NCI-H748 (cell line): ENCODE results near the gene XYLB.
"Not testable (repeated sequence)": the region's sequence is repeated elsewhere in the genome, so short reads cannot be mapped to it uniquely, and the experiment has no call there.

Experiments
- DNase-seq: peaks from one replicate; lab custom pipeline; 2025; ENCODE audit not compliant: unreplicated experiment; lab: John Stamatoyannopoulos, UW

XYLB gene

DNA sequence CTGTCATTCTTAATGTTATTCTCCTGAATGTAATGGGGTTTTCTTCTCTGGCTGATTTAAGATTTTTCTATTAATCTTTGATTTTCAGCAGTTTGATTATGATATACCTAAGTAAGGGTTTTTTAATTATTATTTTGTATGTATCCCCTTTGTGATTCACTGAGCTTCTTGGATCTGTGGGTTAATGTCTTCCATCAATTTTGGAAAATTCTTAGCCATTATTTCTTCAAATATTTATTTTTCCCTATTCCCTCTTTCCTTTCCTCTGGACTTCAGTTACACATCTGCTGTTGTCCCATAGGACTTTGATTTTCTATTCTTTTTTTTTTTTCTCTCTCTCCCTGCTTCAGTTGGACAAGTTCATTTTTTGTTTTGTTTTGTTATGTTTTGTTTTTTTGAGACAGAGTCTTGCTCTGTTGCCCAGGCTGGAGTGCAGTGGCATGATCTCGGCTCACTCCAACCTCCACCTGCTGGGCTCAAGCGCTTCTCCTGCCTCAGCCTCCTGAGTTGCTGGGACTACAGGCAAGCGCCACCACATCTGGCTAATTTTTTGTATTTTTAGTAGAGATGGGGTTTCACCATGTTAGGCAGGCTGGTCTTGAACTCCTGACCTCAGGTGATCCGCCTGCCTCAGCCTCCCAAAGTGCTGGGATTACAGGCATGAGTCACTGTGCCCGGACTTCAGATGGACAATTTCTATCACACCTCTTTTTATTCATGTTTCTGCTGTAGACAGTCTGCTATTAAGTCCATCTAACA lies 40.6 kb downstream of the XYLB start:
- DNase-seq = no peak

DNA sequence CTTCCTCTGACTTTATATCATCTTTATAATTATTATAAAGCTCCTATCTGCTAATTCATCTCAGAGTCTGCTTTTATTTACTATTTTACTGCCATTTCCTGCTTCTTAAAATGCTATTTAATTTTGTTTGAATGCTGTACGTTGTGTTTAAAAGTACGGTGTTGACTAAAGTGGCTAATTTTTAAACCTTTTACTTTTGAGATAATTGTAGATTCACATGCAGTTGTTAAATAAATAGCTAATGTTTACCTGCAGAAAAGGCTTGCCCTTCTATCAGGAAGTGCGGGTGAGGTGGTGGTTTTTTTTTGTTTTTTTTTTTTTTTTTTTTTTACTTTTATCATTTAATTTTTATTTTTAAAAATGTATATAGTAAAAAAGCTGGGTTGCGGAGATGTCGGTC lies 41.3 kb downstream of the XYLB start:
- DNase-seq = no peak

DNA sequence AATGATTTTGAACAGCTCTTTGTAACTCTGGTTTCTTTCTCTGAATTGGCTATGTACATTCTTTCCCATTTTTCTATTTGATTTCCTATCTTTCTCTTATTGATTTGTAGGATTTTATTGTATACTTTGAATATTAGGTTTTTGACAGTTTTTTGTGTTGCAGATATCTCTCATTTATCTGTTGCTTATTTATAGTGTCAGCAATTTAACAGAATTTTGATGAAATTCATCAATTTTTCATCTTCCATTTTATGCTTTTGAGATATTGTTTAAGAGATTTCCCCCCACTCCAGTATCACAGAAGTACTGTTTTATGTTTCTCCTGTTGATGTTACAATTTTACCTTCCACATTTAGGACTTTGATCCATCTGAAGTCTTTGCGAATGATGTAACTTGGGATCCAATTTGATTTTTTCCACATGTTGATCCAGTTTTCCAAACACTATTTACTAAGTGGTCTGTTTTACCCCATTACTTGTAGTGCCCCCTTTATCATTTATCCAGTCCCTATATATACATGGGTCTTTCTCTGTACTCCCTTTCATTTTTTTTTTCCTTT lies 46.1 kb downstream of the XYLB start:
- no peak for DNase-seq

DNA sequence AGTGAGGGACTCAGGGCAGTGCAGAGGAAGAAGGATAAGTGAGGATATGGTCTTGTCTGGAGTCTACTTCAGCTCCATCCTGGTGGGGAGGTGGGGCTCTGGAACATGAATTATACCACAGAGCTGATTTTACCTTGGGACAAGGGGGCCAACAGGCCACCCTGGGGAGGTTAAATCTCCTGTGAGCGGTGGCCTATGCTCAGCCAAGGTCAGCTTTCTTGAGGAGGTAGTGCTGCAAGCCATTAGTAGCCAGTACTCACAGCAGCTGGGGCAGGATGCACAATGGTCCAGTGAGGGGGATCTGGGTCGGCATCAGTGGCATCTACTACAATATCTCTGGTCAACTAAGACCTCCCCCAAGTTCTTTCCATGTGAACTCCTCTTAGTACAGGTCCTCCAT lies 49.7 kb downstream of the XYLB start:
- no peak for DNase-seq

DNA sequence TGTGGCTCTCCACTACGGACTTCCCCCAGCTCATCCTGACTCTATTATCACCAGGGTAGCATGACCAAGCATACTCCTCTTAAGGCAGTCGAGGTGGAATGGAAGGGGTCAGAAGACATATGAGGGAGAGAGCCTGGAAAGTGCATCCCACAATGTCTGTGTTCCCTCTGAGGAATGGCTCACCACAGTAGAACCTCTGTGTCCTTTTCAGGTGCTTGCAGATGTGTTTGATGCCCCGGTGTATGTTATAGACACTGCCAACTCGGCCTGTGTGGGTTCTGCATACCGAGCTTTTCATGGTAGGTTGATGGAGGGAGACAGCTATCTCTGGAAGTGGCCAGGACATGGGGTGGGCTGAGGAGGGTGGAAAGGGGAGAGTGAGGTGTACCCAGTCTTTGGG lies 50.3 kb downstream of the XYLB start:
- no peak for DNase-seq

DNA sequence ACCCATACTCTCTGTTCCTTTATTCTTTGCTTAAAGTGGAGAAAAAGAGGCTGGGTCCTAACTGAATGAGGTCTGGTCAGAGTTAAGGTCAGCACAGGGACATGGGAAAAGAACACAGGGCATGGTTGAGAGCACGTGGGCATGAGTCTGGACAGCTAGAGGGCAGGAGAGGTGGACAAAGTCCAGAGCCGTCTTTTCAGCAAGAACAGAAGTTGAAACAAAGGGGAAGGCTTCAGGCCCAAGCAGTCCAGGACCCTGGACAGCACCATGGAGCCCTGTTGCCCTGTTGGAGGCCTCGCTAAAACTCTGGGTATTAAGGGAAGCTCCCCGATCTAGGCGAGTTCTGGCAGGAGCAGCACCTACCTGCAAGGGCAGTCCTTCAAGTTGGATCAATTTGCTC lies 50.7 kb downstream of the XYLB start:
- DNase-seq = no peak

DNA sequence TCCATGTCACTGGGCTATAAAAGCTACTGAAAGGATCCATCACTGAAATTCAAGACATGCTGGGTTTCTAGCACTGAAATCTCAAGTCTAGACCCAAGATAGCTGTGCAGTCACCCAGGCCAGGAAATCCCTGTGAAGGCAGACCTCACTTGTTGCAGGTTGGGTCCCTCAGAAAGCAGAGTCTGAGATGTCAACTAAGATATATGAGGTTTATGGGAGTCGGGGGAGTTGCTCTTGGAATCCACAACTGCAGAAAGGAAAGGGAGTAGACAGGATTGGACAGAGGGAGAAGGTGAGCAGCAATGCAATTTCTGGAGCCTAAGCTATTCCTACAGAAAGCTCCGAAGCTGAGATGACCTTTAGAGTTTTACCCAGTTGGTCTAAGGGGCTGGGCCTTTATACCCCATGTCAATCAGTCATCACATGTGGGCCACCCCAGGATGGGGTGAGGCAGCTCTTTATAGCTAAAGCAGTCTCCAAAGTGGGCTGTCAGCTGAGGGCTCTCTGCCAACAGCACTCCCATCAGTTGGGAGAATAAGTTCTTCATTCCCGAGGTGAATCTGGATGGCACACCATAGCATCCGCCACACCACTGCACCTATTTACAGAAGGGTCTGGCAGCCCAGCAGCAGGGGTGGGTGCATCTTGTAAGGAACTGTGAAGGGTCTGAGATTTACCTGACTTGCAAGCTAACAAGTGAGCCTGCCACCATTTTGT lies 54.8 kb downstream of the XYLB start:
- no peak for DNase-seq

DNA sequence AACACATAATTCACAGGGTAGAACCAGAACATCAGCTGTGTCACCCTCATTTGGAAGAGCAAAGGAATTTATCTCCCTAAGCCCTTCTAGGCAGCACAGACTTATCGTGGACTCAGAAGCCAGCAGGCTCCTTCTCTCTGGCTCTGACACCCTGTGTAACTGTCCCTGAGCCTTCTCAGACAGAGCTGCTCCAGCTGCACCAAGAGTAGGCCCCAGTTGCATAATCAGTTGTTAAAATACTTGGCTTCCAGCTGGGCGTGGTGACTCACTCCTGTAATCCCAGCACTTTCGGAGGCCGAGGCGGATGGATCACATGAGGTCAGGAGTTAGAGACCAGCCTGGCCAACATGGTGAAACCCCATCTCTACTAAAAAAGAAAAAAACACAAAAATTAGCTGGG lies 57.7 kb downstream of the XYLB start:
- no peak for DNase-seq

DNA sequence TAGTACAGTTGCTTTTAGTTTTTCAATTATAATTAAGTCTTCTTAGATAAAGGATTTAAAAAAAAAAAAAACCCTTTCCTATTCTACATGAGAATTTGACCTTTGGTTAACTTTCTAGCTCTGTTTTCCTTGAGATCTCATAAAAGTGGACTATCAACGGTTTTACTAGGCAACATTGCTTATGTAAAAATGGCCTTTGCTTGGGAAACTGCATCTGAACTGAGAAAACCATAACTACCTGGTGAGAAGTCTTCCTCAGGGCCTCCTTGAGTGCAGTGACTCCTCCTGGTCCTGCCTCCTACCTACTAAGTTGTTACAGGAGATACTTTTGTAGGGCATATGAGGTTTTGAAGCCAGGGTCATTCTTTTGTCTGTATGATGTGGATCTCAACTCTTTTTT lies 65.0 kb downstream of the XYLB start:
- DNase-seq = no peak

DNA sequence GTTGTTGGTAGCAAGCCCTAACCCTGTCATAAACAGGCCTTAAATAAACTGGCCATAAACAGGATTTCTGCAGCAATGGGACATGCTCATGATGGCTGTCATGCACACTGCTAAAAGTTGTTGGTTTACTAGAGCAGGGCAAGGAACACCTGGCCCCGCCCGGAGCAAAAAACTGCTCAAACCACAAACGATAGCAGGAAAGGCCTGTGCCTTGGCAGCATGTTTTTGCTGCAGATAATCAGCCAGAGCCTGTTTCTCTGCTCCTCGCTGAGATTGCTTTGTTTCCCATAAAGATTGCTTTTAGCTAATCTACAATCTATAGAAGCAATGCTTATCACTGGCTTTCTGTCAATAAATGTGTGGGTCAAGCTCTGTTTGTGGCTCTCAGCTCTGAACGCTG lies 74.2 kb downstream of the XYLB start:
- DNase-seq = not testable (repeated sequence)

DNA sequence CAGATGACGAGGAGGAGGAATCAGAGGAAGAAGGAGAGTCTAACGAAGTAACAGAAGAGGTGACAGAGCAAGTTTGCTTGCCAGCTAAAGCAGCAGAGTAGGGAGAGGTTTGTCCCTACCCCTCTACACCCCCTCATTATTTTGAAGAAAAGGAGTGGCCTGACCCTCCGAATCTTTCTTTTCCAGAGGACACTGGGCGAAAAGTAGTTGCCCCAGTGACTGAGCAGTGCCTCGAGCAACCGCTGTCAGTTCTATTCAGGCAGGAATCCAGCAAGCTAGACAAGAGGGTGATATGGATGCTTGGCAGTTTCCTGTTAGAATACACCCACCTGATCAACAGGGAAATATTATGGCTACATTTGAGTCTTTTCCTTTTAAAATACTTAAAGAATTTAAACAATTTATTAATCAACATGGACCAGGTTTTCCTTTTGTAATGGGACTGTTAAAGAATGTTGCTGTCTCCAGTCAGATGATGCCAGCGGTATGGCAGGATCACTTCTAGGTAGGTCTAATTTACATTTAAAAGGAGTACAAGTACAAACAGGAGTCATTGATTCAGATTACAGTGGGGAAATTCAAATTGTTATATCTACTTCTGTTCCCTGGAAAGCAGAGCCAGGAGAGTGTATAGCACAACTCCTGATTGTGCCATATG lies 75.2 kb downstream of the XYLB start:
- DNase-seq = no peak

DNA sequence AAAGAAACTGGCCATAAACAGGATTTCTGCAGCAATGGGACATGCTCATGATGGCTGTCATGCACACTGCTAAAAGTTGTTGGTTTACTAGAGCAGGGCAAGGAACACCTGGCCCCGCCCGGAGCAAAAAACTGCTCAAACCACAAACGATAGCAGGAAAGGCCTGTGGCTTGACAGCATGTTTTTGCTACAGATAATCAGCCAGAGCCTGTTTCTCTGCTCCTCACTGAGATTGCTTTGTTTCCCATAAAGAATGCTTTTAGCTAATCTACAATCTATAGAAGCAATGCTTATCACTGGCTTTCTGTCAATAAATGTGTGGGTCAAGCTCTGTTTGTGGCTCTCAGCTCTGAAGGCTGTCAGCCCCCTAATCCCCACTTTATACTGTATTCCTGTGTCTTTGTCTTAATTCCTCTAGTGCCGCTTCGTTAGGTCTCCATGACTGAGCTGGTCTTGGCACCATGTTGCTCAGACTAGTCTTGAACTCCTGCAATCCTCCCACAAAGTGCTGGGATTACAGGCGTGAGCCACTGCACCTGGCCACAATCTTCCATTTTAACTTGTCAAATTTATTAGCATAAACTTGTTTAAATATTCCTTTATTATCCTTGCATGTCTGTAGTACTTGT lies 80.3 kb downstream of the XYLB start:
- not testable (repeated sequence) for DNase-seq

DNA sequence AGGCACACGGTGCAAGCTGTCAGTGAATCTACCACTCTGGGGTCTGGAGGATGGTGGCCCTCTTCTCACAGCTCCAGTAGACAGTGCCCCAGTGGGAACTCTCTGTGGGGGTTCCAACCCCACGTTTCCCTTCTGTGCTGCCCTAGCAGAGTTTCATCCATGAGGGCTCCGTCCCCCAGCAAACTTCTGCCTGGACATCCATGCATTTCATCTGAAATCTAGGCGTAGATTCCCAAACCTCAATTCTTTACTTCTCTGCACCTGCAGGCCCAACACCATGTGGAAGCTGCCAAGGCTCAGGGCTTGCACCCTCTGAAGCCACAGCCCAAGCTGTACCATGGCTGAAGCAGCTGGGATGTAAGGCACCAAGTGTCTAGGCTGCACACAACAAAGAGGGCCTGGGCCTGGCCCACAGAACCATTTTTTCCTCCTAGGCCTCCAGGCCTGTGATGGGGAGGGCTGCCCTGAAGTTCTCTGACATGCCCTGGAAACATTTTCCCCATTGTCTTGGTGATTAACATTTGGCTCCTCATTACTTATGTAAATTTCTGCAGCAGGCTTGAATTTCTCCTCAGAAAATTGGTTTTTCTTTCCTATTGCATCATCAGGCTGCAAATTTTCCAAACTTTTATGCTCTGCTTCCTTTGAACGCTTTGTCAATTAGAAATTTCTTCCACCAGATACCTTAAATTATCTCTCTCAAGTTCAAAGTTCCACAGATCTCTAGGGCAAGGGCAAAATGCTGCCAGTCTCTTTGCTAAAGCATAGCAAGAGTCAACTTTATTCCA lies 86.5 kb downstream of the XYLB start:
- not testable (repeated sequence) for DNase-seq

DNA sequence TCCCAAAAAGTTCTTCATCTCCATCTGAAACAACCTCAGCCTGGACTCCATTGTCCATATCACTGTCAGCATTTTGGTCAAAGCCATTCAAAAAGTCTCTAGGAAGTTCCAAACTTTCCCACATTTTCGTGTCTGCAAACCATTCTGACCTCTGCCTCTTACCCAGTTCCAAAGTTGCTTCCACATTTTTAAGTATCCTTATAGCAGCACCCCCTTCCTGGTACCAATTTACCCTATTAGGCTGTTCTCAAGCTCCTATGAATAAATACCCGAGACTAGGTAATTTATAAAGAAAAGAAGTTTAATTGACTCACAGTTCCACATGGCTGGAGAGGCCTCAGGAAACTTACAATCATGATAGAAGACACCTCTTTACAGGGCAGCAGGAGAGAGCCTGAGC lies 87.1 kb downstream of the XYLB start:
- not testable (repeated sequence) for DNase-seq

DNA sequence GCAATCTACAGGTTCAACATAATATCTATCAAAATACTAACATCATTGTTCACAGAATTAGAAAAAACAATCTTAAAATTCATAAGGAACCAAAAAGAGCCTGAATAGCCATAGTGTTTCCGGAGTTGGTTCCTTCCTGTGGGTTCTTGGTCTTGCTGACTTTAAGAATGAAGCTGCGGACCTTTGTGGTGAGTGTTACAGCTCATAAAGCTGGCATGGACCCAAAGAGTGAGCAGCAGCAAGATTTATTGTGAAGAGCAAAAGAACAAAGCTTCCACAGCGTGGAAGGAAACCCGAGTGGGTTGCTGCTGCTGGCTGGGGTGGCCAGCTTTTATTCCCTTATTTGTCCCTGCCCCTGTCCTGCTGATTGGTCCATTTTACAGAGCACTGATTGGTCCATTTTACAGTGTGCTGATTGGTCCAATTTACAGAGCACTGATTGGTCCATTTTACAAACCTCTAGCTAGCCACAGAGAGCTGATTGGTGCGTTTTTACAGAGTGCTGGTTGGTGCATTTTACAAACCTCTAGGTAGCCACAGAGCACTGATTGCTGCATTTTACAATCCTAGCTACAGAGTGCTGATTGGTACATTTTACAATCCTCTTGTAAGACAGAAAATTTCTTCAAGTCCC lies 92.0 kb downstream of the XYLB start:
- not testable (repeated sequence) for DNase-seq

DNA sequence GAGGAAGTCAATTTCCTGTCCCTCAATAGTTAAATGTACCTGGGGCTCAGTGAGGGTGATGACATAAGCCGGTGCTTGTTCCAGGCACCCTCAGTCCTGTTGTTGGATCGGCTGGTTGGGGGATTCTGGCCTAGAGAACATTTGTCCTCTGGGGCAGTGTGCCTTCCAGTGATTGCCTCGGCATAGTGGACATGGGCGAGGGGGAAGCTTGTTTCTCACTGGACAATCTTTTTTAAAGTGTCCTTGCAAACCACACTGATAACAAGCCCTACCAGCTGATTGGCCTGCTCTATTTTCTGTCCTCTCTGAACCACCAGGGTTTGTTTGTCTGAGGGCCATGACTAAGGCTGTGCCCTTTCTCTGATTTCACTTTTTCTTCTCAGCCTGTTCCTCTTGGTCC lies 96.6 kb downstream of the XYLB start:
- DNase-seq = not testable (repeated sequence)

DNA sequence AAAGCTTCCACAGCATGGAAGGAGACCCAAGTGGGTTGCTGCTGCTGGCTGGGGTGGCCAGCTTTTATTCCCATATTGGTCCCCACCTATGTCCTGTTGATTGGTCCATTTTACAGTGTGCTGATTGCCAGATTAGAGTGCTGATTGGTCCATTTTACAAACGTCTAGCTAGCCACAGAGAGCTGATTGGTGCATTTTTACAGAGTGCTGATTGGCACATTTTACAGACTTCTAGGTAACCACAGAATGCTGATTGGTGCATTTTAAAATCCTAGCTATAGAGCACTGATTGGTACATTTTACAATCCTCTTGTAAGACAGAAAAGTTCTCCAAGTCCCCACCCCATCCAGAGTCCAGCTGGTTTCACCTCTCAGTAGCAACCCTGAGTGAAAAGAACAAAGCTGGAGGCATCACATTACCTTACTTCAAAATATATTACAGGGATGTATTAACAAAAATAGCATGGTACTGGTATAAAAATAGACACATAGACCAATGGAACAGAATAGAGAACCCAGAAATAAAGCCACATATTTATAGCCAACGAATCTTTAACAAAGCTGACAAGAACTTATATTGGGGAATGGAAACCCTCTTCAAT lies 99.6 kb downstream of the XYLB start:
- no peak for DNase-seq

DNA sequence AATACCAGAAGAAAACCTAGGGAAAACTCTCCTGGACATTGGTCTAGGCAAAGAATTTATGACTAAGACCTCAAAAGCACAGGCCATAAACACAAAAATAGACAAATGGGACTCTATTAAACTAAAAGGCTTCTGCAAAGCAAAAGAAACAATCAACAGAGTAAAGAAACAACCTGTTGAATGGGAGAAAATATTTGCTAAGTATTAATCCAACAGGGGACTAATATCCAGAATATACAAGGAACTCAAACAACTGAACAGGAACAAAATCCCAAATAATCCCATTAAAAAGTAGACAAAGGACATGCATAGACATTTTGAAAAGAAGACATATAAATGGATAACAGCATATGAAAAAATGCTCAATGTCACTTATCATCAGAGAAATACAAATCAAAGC lies 100.2 kb downstream of the XYLB start:
- no peak for DNase-seq

DNA sequence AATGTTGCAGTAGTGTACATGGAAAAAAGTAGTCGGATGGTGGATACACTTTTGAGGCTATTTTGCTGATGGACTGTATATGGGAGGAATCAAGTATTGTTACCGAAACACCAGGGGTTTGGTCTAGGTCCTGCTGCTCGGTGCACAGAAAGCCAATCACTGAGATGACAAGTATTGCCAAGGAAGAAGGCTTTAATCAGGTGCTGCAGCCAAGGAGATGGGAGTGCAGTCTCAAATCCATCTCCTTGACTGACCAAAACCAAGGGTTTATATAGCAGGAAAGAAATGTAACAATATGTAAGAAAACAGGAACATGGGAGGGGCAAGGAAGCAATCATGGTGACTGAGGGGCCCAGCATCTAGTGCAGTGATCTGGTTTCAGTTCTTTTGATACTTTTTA lies 104.3 kb downstream of the XYLB start:
- no peak for DNase-seq
